ENCODE measurements around the gene RAPGEF2.

DNA sequence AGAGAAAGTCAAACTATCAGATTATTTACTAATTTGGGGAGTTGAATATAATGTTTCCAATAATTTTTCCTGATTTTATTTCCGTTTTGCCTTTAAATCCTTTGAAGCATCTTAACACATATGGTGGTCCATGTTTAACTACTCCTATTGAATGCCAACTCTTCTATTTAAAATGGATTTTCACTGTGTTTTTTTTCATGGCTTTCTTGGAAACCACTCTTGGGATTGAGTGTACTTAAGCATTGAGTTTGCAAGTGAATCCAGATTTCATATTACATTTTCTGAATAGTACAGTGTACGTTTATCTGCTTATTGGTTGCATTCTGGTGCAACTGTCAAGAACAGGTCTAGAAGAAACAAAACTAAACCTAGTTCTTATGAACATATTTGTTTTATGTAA is 45.6 kb downstream of the RAPGEF2 start:
- TF ChIP-seq YY1 (IDR thresholded peaks at IDR 0.05; ENCODE audit: insufficient read depth, insufficient read length) (no peak), ZNF274 (IDR thresholded peaks at IDR 0.05; ENCODE audit: low read depth, low read length) (no peak), SUZ12 (IDR thresholded peaks at IDR 0.05; ENCODE audit: extremely low read depth, insufficient read depth, insufficient read length) (no peak)
